Astrocyte of the cerebellum (primary cell): ENCODE measurements around the gene CAMKK2.

Source experiments
- DNase-seq: peaks from one replicate; pipeline ENCODE4 v3.0.0-alpha.2; 2011; ENCODE audit warnings: low read depth
- H3K4me3 ChIP-seq: 2 replicates; pipeline ENCODE4 v1.5.1; 2011; ENCODE audit warnings: mild to moderate bottlenecking, low read depth, low read length, moderate library complexity
- in situ Hi-C: cut with HindIII; loops from 2 replicates; pipeline ENCODE4 v1.10.0; 2017; ENCODE audit warnings: low sequenced_read_pairs
- TF ChIP-seq, protein P1 (sequence below): IDR thresholded peaks from 2 replicates; pipeline ENCODE4 v1.5.1; 2012; ENCODE audit warnings: low read length, low read depth, moderate library complexity, mild to moderate bottlenecking; ENCODE audit errors: missing control alignments

The CAMKK2 gene

DNA sequence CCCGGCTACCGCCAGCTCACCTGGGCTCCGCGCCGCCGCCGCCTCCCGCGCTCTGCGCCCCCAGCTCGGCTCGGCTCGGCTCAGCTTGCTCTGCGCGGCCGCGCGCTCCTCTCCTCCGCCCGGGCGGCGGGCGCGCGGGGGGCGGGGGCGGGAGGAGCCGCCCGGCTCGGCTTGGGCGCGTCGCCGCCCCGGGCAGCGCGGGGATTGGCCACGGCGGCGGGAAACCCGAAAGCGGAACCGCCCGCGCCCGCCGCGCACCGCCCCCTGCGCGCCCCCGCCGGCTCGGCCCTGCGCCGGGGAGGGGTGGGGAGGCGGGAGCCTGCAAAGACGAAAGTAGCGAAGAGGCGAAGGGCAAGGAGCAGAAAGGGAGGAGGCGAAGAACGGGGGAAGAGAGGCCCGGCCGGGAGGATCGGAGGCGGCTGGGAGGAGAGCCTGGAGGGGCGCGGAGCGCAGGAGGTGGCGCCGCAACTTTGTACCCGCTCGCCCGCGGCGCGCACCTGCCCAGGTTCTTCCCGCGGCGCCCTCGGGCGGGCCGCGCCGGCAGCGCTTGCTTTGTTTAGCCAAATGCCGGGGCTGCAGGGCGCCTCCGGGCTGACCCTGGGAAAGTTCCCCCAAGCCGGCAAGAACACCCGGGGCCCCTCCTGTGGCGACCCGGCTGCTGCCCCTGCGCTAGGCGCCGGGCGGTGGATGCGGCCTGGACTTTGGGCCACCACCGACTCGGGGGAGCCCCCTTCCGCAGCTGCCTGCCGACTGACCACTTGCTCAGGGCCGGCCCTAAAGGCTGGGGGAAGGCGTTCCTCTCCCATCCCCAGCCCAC, at the start of gene CAMKK2:
TSS of gene CAMKK2 (minus strand) at position 92 of the 817 bp plus-strand sequence. CDS start 22,183 bp downstream, outside the sequence.
- peak; percentile 31 for DNase-seq
- in situ Hi-C loops: no loop called here

DNA sequence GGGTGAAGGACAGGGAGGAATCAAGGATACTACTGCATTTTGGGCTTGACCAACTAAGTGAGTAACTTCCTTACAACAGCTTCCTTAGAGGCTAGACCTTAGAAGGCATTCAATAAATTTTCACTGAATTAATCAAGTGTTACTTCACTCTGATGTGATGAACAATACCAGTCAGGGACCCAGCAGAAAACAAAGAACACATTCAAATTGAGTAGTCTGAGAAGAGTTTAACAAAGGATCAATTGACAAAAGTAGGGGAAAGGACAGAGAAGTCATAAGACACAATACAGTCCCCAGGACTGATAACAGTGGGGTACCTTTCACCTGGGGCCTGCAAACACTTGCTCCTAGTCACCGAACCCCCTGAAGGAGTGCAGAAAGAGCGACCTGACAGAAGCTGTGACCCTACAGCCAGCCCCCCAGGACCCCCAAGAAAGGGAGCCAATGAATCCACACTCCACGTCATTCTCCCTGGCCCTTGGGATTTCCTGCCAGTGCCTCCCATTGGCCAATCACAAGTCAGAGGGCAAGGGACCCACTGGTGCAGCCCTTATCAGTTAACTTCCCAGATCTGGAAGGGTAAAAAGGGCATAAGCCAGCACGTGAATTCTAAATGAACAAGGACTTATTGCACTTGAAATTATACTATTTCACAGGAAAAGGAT, 48.8 kb upstream of the CAMKK2 start:
- TF ChIP-seq, protein P1, sequence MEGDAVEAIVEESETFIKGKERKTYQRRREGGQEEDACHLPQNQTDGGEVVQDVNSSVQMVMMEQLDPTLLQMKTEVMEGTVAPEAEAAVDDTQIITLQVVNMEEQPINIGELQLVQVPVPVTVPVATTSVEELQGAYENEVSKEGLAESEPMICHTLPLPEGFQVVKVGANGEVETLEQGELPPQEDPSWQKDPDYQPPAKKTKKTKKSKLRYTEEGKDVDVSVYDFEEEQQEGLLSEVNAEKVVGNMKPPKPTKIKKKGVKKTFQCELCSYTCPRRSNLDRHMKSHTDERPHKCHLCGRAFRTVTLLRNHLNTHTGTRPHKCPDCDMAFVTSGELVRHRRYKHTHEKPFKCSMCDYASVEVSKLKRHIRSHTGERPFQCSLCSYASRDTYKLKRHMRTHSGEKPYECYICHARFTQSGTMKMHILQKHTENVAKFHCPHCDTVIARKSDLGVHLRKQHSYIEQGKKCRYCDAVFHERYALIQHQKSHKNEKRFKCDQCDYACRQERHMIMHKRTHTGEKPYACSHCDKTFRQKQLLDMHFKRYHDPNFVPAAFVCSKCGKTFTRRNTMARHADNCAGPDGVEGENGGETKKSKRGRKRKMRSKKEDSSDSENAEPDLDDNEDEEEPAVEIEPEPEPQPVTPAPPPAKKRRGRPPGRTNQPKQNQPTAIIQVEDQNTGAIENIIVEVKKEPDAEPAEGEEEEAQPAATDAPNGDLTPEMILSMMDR: no peak
- in situ Hi-C loops: no loop called here
- no peak overlapping the region for H3K4me3 ChIP-seq
- no peak for DNase-seq

More for the DNA sequence above, at the start of gene CAMKK2:
- TF ChIP-seq, protein P1: peak; percentile 31
- H3K4me3 ChIP-seq: peak within 1 kb of the TSS; percentile 89

DNA sequence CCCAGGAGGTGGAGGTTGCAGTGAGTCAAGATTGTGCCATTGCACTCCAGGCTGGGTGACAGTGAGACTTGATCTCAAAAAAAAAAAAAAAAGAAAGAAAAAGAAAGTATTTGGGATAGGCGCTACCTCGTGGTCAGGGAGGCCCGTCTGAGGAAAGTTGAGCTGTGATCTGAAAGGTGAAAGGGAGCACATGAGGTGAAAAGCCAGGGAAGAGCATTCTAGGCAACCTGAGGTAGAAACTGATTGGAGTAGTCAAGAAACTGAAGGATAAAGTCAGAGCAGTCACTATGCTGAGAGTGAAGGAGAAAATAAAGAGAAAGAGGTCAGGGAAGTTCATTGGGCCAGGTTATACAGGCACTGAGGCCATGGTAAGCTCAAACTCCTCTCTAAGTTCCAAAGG, 48.0 kb upstream of the CAMKK2 start:
- in situ Hi-C loops: no loop called here
- TF ChIP-seq, protein P1: no peak

DNA sequence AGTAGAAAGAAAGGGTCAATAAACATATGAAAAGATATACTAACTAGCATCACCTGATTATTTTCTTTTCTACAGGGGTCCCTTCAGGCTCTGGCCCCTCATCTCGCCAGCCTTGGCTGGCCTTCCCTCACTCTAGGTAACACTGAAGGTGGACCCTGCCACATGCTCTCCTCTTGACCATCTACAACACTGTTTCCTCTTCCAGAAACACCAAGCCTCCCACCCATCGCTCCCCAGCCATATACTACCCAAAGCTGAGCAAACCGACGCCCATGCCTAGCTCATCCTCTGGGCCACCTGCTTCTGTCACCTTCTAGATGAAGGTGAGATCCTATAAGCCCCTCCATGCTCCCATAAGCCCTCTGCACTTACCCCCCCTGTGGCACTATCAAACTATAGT, 40.9 kb upstream of the CAMKK2 start:
- in situ Hi-C loops: no loop called here
- no peak overlapping the region for H3K4me3 ChIP-seq
- TF ChIP-seq, protein P1: no peak
- DNase-seq: no peak

More for the DNA sequence above, 48.0 kb upstream of the CAMKK2 start:
- no peak for DNase-seq
- H3K4me3 ChIP-seq: no peak overlapping the region

DNA sequence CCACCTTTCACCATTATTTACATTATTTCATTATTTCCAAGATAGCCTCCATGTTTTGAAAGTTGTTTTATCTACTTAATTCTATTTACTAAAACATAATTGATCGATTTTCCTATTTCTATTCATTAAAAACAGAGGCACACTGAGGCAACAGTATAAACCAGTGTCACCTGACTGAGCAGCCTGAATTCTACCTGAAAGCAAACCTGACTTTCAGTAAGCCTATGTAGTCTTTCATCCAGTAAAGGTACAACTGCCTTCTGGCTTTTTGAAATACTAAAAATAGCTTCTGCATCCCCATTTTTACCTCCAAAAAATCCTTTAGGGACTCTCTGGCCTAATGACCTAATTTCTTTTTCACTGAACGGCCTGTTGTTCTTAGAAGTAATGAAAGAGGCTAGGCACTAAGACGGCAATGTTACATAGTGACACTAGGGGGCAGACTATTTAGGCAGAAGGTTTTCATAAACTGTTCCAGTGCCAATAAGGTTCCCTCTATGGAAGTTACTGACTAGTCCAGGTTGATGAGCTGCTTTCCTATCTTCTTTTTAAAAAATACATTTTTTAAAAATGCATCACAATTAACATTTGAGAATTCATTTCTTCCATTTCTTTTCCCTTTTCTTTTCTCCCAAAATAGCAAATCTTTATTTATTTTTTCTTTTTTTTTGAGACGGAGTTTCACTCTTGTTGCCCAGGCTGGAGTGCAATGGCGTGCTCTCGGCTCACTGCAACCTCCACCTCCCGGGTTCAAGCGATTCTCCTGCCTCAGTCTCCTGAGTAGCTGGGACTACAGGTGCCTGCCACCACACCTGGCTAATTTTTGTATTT, 38.2 kb upstream of the CAMKK2 start:
- H3K4me3 ChIP-seq: no peak overlapping the region
- in situ Hi-C loops: no loop called here
- peak; percentile 69 for DNase-seq
- TF ChIP-seq, protein P1: peak; percentile 79

DNA sequence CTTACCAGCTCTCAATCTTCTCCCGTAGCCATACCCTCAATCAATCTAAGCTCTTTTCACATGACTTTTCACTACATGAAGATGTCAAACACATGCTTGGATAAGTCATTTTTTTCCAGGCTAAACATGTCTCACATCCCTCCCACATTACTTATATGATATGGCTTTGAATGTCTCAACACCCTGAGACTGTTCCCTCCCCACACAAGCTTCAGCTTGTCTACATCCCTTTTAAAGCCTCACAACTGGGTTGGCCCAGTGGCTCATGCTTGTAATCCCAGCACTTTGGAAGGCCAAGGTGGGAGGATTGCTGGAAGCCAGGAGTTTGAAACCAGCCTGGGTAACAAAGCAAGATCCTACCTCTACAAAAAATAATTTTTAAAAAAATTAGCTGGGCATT, 37.2 kb upstream of the CAMKK2 start:
- no peak overlapping the region for H3K4me3 ChIP-seq
- DNase-seq: no peak
- in situ Hi-C loops: no loop called here
- TF ChIP-seq, protein P1: no peak
